Pancreas (tissue), 10 donors: ENCODE measurements around the gene GALNT13. TPM values are rescaled to one million over a fixed set of nuclear protein-coding genes. Genes with fewer than 3 reads are reported as not detected.

Experiments
- ATAC-seq, 4 donors: fragments of 200-7000 bp; cut with Tn5 transposase; one replicate each; pipeline versions ENCODE4 v1.8.0 to v1.9.1; 2020; ENCODE audit warnings: mild to moderate bottlenecking in 4 of 4, moderate library complexity in 4 of 4
- DNase-seq, 6 donors: peaks; one replicate each; pipeline ENCODE4 v3.0.0-alpha.2; 2020
- FAIRE-seq: peaks from 2 replicates; lab custom pipeline; 2012; peaks lifted over from hg19 to GRCh38; lab: Jason Lieb, UNC
- H3K27ac ChIP-seq, 4 donors: fragments of 200-600 bp; sonication (generic); 1 replicate in 3 of 4; 2 replicates in 1 of 4; pipeline versions ENCODE4 v1.5.0 to v1.8.0; 2020
- H3K27me3 ChIP-seq, 4 donors: fragments of 200-600 bp; one replicate each; pipeline ENCODE4 v1.8.0; 2021
- H3K36me3 ChIP-seq, 3 donors: fragments of 200-600 bp; sonication (generic) in 1 of 3; one replicate each; pipeline versions ENCODE4 v1.5.0 to v1.8.0; 2020 to 2021
- H3K4me1 ChIP-seq, 3 donors: fragments of 200-600 bp; one replicate each; pipeline ENCODE4 v1.8.0; 2021
- H3K4me3 ChIP-seq, 4 donors: fragments of 200-600 bp; sonication (generic) in 2 of 4; one replicate each; pipeline versions ENCODE4 v1.5.0 to v1.8.0; 2020 to 2021
- H3K9me3 ChIP-seq, 4 donors: fragments of 200-600 bp; one replicate each; pipeline ENCODE4 v1.8.0; 2021
- WGBS, 2 donors: extraction: QIAGEN DNeasy Blood & Tissue Kit; methylation state at CpG; one replicate each; pipeline ENCODE4 v1.1.7; 2013; 5-methylcytosine and 5-hydroxymethylcytosine counted together
- intact Hi-C, 3 donors: fragments of 100-400 bp; cut with DNase I; formaldehyde crosslinking; loops; one replicate each; pipeline versions ENCODE4 v1.11.1 to v1.14.2; 2022
- polyA plus RNA-seq, 2 donors: library from polyadenylated mRNA; stranded (reverse); fragments of 200-250 nt; gene quantifications; one replicate each; pipeline ENCODE4 v1.2.3, GENCODE V29; 2013
- total RNA-seq, 6 donors: library from RNA; stranded (reverse); fragmentation: NEBNext Ultra II Directional in 4 of 6; extraction: Animal tissue kit (Norgen Biotek cat#: 25700) in 4 of 6; gene quantifications; one replicate each; pipeline versions ENCODE4 v1.2.1 to v1.2.4, GENCODE V29; 2021 to 2023
- TF ChIP-seq, protein P1 (sequence below), 4 donors: fragments of 200-600 bp; sonication (generic) in 3 of 4; IDR thresholded peaks; one replicate each; pipeline versions ENCODE4 v1.5.0 to v1.8.0; 2021; ENCODE audit warnings: antibody characterized with exemption in 4 of 4
- donor health status: healthy with polysubstance abuse.
- donor health status: DM: no; HTN: no; CAD: no; lungs with moderate emphysema.
- donor health status: DM: no; HTN: no; CAD: no.
- donor health status: control.
- donor health status: control.
- donor health status: Bipolar disorder and iron deficiency.
- donor health status: DM: yes; HTN: yes; CAD: no.
- donor health status: DM: no; HTN: no; CAD: no.
- donor health status: DM: no; HTN: no; CAD: no.
- donor health status: DM: yes; HTN: yes; CAD: no.

GALNT13 gene
- total and polyA plus RNA-seq, 8 donors = 0.09 to 1.8 (median 0.74) TPM

- TF ChIP-seq, protein P1, sequence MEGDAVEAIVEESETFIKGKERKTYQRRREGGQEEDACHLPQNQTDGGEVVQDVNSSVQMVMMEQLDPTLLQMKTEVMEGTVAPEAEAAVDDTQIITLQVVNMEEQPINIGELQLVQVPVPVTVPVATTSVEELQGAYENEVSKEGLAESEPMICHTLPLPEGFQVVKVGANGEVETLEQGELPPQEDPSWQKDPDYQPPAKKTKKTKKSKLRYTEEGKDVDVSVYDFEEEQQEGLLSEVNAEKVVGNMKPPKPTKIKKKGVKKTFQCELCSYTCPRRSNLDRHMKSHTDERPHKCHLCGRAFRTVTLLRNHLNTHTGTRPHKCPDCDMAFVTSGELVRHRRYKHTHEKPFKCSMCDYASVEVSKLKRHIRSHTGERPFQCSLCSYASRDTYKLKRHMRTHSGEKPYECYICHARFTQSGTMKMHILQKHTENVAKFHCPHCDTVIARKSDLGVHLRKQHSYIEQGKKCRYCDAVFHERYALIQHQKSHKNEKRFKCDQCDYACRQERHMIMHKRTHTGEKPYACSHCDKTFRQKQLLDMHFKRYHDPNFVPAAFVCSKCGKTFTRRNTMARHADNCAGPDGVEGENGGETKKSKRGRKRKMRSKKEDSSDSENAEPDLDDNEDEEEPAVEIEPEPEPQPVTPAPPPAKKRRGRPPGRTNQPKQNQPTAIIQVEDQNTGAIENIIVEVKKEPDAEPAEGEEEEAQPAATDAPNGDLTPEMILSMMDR (IDR thresholded peaks at IDR 0.05) = no peak
- DNase-seq (no peak), ATAC-seq (no peak), FAIRE-seq (no peak)
- Histone ChIP-seq H3K27ac (no peak overlapping the region), H3K36me3 (no peaks in the 10 kb centered on the region), H3K4me1 (no peaks in the 10 kb centered on the region), H3K27me3 (no peaks in the 10 kb centered on the region), H3K4me3 (no peak overlapping the region), H3K9me3 (no peaks in the 10 kb centered on the region)
- intact Hi-C loops = no loop called here
Measured at GRCh38 chr2:154229966-154230365, 358.2 kb downstream of the GALNT13 start.

- no peak for FAIRE-seq
- 12 to 20% methylated on average over 1 of the region's 1 CpG for WGBS, 2 donors
Measured at GRCh38 chr2:154231021-154231420, 359.3 kb downstream of the GALNT13 start.

DNA sequence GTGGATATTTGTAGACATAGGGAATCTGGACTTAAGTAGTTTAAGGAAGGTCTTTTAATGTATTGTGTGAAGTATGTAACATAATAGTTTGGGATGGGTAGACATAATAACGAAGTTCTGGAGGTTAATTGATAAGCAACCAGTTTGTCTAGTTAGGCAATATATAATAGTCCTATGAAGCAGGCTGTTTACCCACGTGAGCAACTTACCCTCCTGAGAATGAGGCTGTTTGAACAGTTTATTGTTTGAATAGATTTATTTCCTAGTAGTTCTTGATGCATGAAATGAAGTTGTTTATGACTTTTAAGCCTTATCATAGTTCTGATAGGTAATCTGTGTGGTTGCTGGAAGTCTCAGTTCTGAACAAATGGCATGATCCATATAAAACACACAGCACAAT is 361.5 kb downstream of the GALNT13 start:
- WGBS, 2 donors = 10 to 17% methylated on average over 2 of the region's 2 CpGs
- Histone ChIP-seq H3K27me3 (no peaks in the 10 kb centered on the region), H3K36me3 (no peaks in the 10 kb centered on the region), H3K4me1 (no peaks in the 10 kb centered on the region), H3K9me3 (no peaks in the 10 kb centered on the region), H3K4me3 (no peak overlapping the region), H3K27ac (no peak overlapping the region)
- intact Hi-C loops = no loop called here
- ATAC-seq = no peak
- DNase-seq = no peak
- TF ChIP-seq, protein P1 (IDR thresholded peaks at IDR 0.05) = no peak
- FAIRE-seq = no peak

More at GRCh38 chr2:154231021-154231420, 359.3 kb downstream of the GALNT13 start:
- H3K36me3 ChIP-seq = no peaks in the 10 kb centered on the region
- no peaks in the 10 kb centered on the region for H3K9me3 ChIP-seq
- no peak overlapping the region for H3K27ac ChIP-seq
- TF ChIP-seq, protein P1 (IDR thresholded peaks at IDR 0.05) = no peak
- H3K4me3 ChIP-seq = no peak overlapping the region
- ATAC-seq (no peak), DNase-seq (no peak)
- no peaks in the 10 kb centered on the region for H3K4me1 ChIP-seq
- H3K27me3 ChIP-seq = no peaks in the 10 kb centered on the region
- intact Hi-C loops = no loop called here

DNA sequence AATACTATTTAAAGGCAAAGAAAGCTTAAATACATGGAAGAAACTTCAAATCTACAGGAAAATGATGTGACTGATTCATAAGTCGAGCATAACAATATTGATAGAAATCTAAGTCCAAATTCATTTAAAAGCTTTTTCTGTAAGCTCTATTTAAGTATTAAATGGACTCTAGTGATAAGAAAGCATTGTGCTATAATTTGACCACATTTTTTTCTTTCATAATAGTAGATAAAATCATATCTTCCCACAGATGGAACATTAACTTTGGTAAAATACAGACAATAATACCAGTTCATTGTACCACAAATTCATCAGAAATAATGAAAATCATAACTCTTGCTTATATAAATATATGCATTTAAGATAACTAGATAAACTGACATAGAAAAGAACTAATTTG is 366.5 kb downstream of the GALNT13 start:
- no peak for FAIRE-seq
- DNase-seq = no peak
- Histone ChIP-seq H3K4me1 (no peaks in the 10 kb centered on the region), H3K36me3 (no peaks in the 10 kb centered on the region), H3K9me3 (no peaks in the 10 kb centered on the region), H3K27ac (no peak overlapping the region), H3K4me3 (no peak overlapping the region), H3K27me3 (no peaks in the 10 kb centered on the region)
- intact Hi-C loops = no loop called here
- TF ChIP-seq, protein P1 (IDR thresholded peaks at IDR 0.05) = no peak
- no peak for ATAC-seq
- WGBS, 2 donors = 41 to 59% methylated on average over 1 of the region's 1 CpG

DNA sequence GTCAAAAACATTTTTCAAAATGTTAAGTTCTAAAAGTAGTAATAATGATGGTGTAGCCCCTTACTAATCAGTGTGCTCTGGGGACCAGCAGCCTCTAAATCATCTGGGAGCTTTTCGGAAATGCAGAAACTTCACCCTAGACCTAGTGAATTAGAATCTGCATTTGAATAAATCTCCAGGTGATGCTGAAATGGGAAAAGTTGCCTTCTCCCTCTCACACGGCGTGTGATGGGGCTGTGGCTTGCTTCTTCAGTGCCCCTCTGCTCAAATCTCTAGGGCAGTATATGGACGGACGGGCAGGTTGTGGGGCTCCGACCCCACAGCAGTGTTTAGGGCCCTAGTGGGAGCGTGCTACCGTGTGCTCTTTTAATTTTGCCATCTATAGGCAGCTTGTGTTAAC is 368.6 kb downstream of the GALNT13 start:
- Histone ChIP-seq H3K27me3 (no peaks in the 10 kb centered on the region), H3K4me3 (no peak overlapping the region), H3K36me3 (no peaks in the 10 kb centered on the region), H3K9me3 (no peaks in the 10 kb centered on the region), H3K4me1 (no peaks in the 10 kb centered on the region), H3K27ac (no peak overlapping the region)
- no peak for ATAC-seq
- TF ChIP-seq, protein P1 (IDR thresholded peaks at IDR 0.05) = no peak
- no peak for FAIRE-seq
- DNase-seq = no peak
- intact Hi-C loops = no loop called here
- 70 to 78% methylated on average over 8 of the region's 8 CpGs for WGBS, 2 donors
